ENCODE results near the gene IL26.

GRCh38 chr12:68178774-68179439 lies 46.7 kb downstream of the IL26 start:
- TF ChIP-seq CTCF (IDR thresholded peaks at IDR 0.05; ENCODE audit: poor library complexity, severe bottlenecking) (no peak), RAD21 (conservative IDR thresholded peaks at IDR 0.05) (no peak), SMC3 (conservative IDR thresholded peaks at IDR 0.05; ENCODE audit: poor library complexity) (no peak), EP300 (conservative IDR thresholded peaks at IDR 0.05; ENCODE audit: poor library complexity, severe bottlenecking) (no peak), MXI1 (conservative IDR thresholded peaks at IDR 0.05; ENCODE audit: poor library complexity, severe bottlenecking) (no peak), POLR2AphosphoS5 (IDR thresholded peaks at IDR 0.05) (no peak)

Data from neural cell (in vitro differentiated cells).